Brain microvascular endothelial cell (primary cell): ENCODE results near the gene RPL13.

Experiments
- DNase-seq: peaks from one replicate; pipeline ENCODE4 v3.0.0-alpha.2; 2020
- H3K27ac ChIP-seq: fragments of 250-450 bp; sonication (Bioruptor Pico); 2 replicates; pipeline ENCODE4 v1.5.1; 2020; ENCODE audit warnings: mild to moderate bottlenecking, moderate library complexity
- H3K27me3 ChIP-seq: fragments of 250-450 bp; sonication (Bioruptor Pico); replicated peaks from 2 replicates; pipeline ENCODE4 v1.5.1; 2020; ENCODE audit warnings: mild to moderate bottlenecking
- H3K36me3 ChIP-seq: fragments of 250-450 bp; sonication (Bioruptor Pico); replicated peaks from 2 replicates; pipeline ENCODE4 v1.5.1; 2020; ENCODE audit warnings: mild to moderate bottlenecking
- H3K4me3 ChIP-seq: 2 replicates; pipeline ENCODE4 v1.5.1; 2011; ENCODE audit warnings: low read depth, mild to moderate bottlenecking, control low read depth, low read length, moderate library complexity
- in situ Hi-C: cut with HindIII; loops from 2 replicates; pipeline ENCODE4 v1.10.0; 2017; ENCODE audit warnings: low sequenced_read_pairs, low pct_ligation_motif_present
- TF ChIP-seq, protein P1 (sequence below): IDR thresholded peaks from 2 replicates; pipeline ENCODE4 v1.5.1; 2011; ENCODE audit warnings: low read depth, mild to moderate bottlenecking, moderate library complexity, low read length, control low read depth, inconsistent platforms; ENCODE audit errors: missing control alignments

The RPL13 gene

DNA sequence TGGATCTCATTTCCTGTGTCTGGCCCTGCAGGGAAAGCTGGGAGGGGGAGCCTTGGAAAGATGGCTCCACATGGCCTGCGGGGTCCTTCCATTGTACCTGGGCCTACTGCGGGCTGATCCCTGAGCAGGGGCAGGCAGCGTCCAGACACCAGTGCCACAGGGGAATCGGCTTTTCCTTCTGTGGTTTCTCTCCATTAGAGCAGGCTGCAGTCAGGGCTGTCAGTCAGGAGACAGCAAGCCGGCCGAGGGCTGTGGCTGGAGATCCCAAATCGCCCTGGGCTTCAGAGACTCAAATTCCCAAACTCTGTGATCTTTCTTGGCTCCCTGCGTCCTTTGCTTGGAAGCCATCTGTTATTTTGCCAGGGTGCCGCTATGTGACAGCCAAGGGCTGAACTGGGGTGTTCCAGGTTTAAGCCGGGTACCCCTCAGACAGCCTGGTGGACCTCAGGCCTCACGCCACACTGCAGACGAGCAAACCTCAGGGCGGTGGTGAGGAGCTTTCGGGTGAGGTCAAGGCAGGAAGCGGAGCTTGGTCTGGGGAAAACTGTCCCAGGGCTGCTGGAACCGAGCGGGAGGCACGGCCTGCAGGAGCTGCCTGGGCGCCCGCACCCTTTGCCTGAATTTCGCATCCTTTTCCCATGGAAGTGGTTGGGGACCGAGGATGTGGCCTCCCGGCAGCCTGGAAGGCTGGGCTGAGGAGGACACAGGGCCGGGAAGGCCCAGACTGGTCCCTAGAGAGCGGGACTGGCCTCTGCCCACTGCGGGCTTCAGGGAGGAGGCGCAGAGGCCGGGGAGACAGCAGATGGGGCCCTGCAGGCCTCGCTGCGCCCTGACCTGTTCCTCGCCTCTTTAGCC, 13.6 kb downstream of the RPL13 start:
- no peak overlapping the region for H3K27ac ChIP-seq
- H3K36me3 ChIP-seq, result no peaks in the 10 kb centered on the region
- H3K4me3 ChIP-seq, result no peak overlapping the region
- TF ChIP-seq, protein P1, sequence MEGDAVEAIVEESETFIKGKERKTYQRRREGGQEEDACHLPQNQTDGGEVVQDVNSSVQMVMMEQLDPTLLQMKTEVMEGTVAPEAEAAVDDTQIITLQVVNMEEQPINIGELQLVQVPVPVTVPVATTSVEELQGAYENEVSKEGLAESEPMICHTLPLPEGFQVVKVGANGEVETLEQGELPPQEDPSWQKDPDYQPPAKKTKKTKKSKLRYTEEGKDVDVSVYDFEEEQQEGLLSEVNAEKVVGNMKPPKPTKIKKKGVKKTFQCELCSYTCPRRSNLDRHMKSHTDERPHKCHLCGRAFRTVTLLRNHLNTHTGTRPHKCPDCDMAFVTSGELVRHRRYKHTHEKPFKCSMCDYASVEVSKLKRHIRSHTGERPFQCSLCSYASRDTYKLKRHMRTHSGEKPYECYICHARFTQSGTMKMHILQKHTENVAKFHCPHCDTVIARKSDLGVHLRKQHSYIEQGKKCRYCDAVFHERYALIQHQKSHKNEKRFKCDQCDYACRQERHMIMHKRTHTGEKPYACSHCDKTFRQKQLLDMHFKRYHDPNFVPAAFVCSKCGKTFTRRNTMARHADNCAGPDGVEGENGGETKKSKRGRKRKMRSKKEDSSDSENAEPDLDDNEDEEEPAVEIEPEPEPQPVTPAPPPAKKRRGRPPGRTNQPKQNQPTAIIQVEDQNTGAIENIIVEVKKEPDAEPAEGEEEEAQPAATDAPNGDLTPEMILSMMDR, result no peak
- in situ Hi-C loops, result no loop called here
- no peak for DNase-seq
- H3K27me3 ChIP-seq, result no peaks in the 10 kb centered on the region

DNA sequence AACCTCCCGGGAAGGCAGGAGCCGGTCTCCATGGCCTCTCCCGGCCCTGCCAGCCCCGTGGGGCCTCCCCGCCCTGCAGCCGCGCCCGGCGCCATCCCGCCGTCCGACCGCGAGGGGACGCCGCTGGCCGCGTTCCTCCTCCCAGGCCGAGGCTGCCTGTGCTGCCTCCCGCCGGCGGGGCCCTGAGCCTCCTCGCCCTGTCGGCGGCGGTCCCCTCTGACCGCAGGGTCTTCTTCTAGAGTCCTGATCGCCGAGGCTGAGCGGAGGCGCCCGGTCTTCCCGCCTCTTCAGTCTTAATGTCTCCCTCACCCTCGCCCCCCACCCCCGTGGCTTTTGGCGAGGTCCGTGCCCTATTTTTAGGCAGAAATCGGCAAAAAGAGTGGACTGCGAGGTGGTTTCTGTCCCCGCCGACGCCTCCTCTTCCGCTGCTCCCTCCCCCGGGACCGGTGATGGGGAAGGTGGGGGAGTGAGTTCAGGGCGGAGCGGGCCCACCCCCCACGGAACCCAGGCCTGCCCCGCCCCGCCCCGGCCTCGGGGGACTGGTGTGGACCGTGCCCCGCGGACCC, 14.3 kb downstream of the RPL13 start:
- DNase-seq, result no peak
- H3K27ac ChIP-seq, result no peak overlapping the region
- in situ Hi-C loops, result no loop called here
- no peaks in the 10 kb centered on the region for H3K27me3 ChIP-seq
- TF ChIP-seq, protein P1, result peak; percentile 59
- no peaks in the 10 kb centered on the region for H3K36me3 ChIP-seq
- peak overlapping the region; percentile 46 for H3K4me3 ChIP-seq

- H3K4me3 ChIP-seq, result peak within 1 kb of the TSS; percentile 56
- in situ Hi-C loops, result no loop called here
- H3K27ac ChIP-seq, result no peak within 1 kb of the TSS
- DNase-seq, result no peak
- H3K36me3 ChIP-seq, result no peaks in the 10 kb centered on the region
- TF ChIP-seq, protein P1, result no peak
- H3K27me3 ChIP-seq, result no peaks in the 10 kb centered on the region
Measured at GRCh38 chr16:89575247-89576152, 15.0 kb downstream of the RPL13 start, which contains the start of gene CPNE7. Gene CPNE7 (plus strand): TSS chr16:89575758. CDS start chr16:89575898, 140 bp downstream.

GRCh38 chr16:89576153-89577054, 15.9 kb downstream of the RPL13 start:
- in situ Hi-C loops, result no loop called here
- H3K36me3 ChIP-seq, result no peaks in the 10 kb centered on the region
- no peak overlapping the region for H3K27ac ChIP-seq
- peak overlapping the region; percentile 56 for H3K4me3 ChIP-seq
- DNase-seq, result no peak
- no peaks in the 10 kb centered on the region for H3K27me3 ChIP-seq
- TF ChIP-seq, protein P1, result no peak
